ENCODE measurements around the gene ABHD6.

GRCh38 chr3:58192069-58192468 lies 45.5 kb upstream of the ABHD6 start:
- TF ChIP-seq CTCF (conservative IDR thresholded peaks at IDR 0.05) (no peak), EZH2 (IDR thresholded peaks at IDR 0.05; ENCODE audit: low read depth) (no peak)
